Smooth muscle cell (in vitro differentiated cells): Measurements from ENCODE around the gene ATP2B1. TPM values are rescaled to one million over a fixed set of nuclear protein-coding genes. Genes with fewer than 3 reads are reported as not detected.
"Not testable (repeated sequence)": the region's sequence is repeated elsewhere in the genome, so short reads cannot be mapped to it uniquely, and the experiment has no call there.

Experiments
- DNase-seq: peaks from one replicate; lab custom pipeline; 2025; ENCODE audit not compliant: unreplicated experiment; lab: John Stamatoyannopoulos, UW
- H2AFZ ChIP-seq: fragments of 200-600 bp; sonication (generic); 2 replicates; pipeline ENCODE4 v1.6.0; 2016; ENCODE audit warnings: antibody characterized with exemption, low read depth, mild to moderate bottlenecking
- H3F3A ChIP-seq: fragments of 200-600 bp; sonication (generic); 2 replicates; pipeline ENCODE4 v1.6.0; 2017; ENCODE audit warnings: antibody characterized with exemption, low read depth
- H3K27ac ChIP-seq: fragments of 200-600 bp; sonication (generic); 2 replicates; pipeline ENCODE4 v1.5.1; 2016; ENCODE audit warnings: low read depth, mild to moderate bottlenecking
- H3K27me3 ChIP-seq: fragments of 200-600 bp; sonication (generic); 2 replicates; pipeline ENCODE4 v1.6.1; 2016; ENCODE audit warnings: low read depth, mild to moderate bottlenecking
- H3K36me3 ChIP-seq: fragments of 200-600 bp; sonication (generic); 2 replicates; pipeline ENCODE4 v1.5.1; 2016; ENCODE audit warnings: low read depth
- H3K4me1 ChIP-seq: fragments of 200-600 bp; sonication (generic); 2 replicates; pipeline ENCODE4 v1.5.1; 2016; ENCODE audit warnings: low read depth
- H3K4me2 ChIP-seq: fragments of 200-600 bp; sonication (generic); 2 replicates; pipeline ENCODE4 v1.6.0; 2016; ENCODE audit warnings: mild to moderate bottlenecking
- H3K4me3 ChIP-seq: fragments of 200-600 bp; sonication (generic); 2 replicates; pipeline ENCODE4 v1.5.1; 2016; ENCODE audit warnings: mild to moderate bottlenecking
- H3K79me2 ChIP-seq: fragments of 200-600 bp; sonication (generic); 2 replicates; pipeline ENCODE4 v1.6.0; 2016; ENCODE audit warnings: low read depth, mild to moderate bottlenecking
- H3K9ac ChIP-seq: fragments of 200-600 bp; sonication (generic); 2 replicates; pipeline ENCODE4 v1.6.0; 2016; ENCODE audit warnings: low read depth
- H3K9me3 ChIP-seq: fragments of 200-600 bp; sonication (generic); replicated peaks from 2 replicates; pipeline ENCODE4 v1.5.1; 2016; ENCODE audit warnings: low read depth
- H4K20me1 ChIP-seq: fragments of 200-600 bp; sonication (generic); 2 replicates; pipeline ENCODE4 v1.6.0; 2016; ENCODE audit warnings: low read depth
- WGBS: methylation state at CpG from one replicate; pipeline ENCODE4 v1.1.7; 2016; ENCODE audit warnings: low lambda C conversion rate; 5-methylcytosine and 5-hydroxymethylcytosine counted together
- polyA plus RNA-seq: library from polyadenylated mRNA; unstranded; fragments of >200 nt; fragmentation: Nextera tagmentation; extraction: Ambion mirVana; gene quantifications from 2 replicates; pipeline ENCODE4 v1.2.1, GENCODE V29; 2016
- total RNA-seq: library from RNA; depleted of rRNA; stranded (reverse); fragments of >200 nt; gene quantifications from 2 replicates; pipeline ENCODE4 v1.2.3, GENCODE V29; 2014
- TF ChIP-seq, protein P1 (sequence below): fragments of 200-600 bp; sonication (generic); IDR thresholded peaks from 2 replicates; pipeline ENCODE4 v1.5.1; 2017; ENCODE audit warnings: borderline replicate concordance, mild to moderate bottlenecking, antibody characterized with exemption; ENCODE audit not compliant: insufficient read depth, poor library complexity, severe bottlenecking

Gene ATP2B1
- total RNA-seq: 70.1 and 81.7 TPM in 2 replicates
- 42.8 and 76.2 TPM in 2 replicates for polyA plus RNA-seq

DNA sequence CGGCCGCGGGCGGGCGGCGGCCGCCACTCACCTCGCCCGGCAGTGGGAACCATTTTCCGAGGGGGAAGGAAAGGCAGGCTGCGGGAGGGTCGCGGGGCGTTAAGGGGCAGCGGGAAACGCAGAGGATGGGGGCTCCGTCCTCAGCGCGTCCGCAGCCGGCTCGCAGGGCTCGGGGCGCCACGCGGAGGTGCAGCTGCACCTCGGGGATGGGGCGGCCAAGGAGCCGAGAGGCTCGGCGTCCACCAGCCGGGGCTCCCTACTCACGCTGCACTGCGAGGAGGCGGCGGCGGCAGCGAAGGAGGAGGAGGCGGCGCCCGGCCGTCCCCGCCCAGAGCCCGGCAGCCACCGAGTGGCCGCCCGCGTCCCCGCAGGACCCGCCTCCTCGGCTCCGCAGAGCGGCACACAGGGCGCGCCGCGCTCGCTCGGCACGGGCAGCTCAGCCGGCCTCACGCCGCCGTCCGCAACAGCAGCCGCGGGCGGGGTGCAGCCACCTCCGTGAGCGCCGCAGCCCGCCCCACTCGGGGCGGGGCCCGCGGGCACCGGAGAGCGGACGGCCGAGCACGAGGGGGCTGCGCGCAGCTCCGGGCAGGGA is at the start of gene ATP2B1:
Gene ATP2B1, minus strand, starts transcription at position 274 of the 592 bp plus-strand sequence. CDS start 52,952 bp downstream, outside the sequence.
- peak within 1 kb of the TSS; percentile 96 for H3K9ac ChIP-seq
- H3K9me3 ChIP-seq: no peaks in the 10 kb centered on the region
- H3K79me2 ChIP-seq: peaks cover 49% of the 10 kb centered on the region
- peak; percentile 87 for DNase-seq
- peak within 1 kb of the TSS; percentile 73 for H3K4me3 ChIP-seq
- H3K27ac ChIP-seq: peak within 1 kb of the TSS; percentile 93
- H3K4me2 ChIP-seq: peak within 1 kb of the TSS; percentile 93
- H2AFZ ChIP-seq: peak within 1 kb of the TSS; percentile 55
- H3K4me1 ChIP-seq: peaks cover 41% of the 10 kb centered on the region
- no peaks in the 10 kb centered on the region for H3K36me3 ChIP-seq
- H3K27me3 ChIP-seq: no peaks in the 10 kb centered on the region
- no peaks in the 10 kb centered on the region for H3F3A ChIP-seq
- 1% methylated on average over 15 of the region's 84 CpGs for WGBS
- peaks cover 46% of the 10 kb centered on the region for H4K20me1 ChIP-seq
- TF ChIP-seq, protein P1, sequence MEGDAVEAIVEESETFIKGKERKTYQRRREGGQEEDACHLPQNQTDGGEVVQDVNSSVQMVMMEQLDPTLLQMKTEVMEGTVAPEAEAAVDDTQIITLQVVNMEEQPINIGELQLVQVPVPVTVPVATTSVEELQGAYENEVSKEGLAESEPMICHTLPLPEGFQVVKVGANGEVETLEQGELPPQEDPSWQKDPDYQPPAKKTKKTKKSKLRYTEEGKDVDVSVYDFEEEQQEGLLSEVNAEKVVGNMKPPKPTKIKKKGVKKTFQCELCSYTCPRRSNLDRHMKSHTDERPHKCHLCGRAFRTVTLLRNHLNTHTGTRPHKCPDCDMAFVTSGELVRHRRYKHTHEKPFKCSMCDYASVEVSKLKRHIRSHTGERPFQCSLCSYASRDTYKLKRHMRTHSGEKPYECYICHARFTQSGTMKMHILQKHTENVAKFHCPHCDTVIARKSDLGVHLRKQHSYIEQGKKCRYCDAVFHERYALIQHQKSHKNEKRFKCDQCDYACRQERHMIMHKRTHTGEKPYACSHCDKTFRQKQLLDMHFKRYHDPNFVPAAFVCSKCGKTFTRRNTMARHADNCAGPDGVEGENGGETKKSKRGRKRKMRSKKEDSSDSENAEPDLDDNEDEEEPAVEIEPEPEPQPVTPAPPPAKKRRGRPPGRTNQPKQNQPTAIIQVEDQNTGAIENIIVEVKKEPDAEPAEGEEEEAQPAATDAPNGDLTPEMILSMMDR: no peak

GRCh38 chr12:89757987-89758386 is 49.3 kb upstream of the ATP2B1 start:
- H3K27me3 ChIP-seq, H3K9me3 ChIP-seq, H3K9ac ChIP-seq, H3F3A ChIP-seq, H2AFZ ChIP-seq, H3K36me3 ChIP-seq, H3K4me1 ChIP-seq, H3K27ac ChIP-seq, H3K4me2 ChIP-seq, H4K20me1 ChIP-seq, H3K4me3 ChIP-seq, H3K79me2 ChIP-seq, DNase-seq: not testable (repeated sequence)
- 92% methylated on average over 1 of the region's 1 CpG for WGBS

GRCh38 chr12:89756585-89757398 is 48.2 kb upstream of the ATP2B1 start:
- 32% methylated on average over 5 of the region's 5 CpGs for WGBS
- H3F3A ChIP-seq: no peaks in the 10 kb centered on the region
- no peaks in the 10 kb centered on the region for H3K27me3 ChIP-seq
- H3K79me2 ChIP-seq: no peaks in the 10 kb centered on the region
- H4K20me1 ChIP-seq: no peaks in the 10 kb centered on the region
- no peak overlapping the region for H2AFZ ChIP-seq
- peak overlapping the region; percentile 91 for H3K27ac ChIP-seq
- peak overlapping the region; percentile 63 for H3K9ac ChIP-seq
- TF ChIP-seq, protein P1: no peak
- peak overlapping the region; percentile 22 for H3K4me2 ChIP-seq
- H3K9me3 ChIP-seq: no peaks in the 10 kb centered on the region
- H3K4me1 ChIP-seq: no peaks in the 10 kb centered on the region
- no peak for DNase-seq
- H3K36me3 ChIP-seq: no peaks in the 10 kb centered on the region
- no peak overlapping the region for H3K4me3 ChIP-seq

DNA sequence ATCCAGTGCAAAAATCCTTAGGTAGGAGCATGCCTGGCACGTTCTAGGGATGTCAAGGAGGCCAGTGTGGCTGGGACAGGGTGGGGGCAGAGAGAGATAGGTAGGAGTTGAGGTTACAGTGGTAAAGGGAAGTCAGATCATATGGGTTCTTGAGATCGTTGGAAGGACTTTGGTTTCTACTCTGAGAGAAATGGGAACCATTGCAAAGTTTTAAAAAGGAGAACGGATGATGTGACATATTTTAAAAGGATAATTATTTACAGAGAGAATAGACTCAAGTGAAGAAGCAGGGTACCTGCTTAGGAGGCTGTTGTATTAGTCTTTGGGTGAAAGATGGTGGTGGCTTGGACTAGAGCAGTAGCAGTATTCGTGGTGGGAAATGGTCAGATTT is 47.6 kb upstream of the ATP2B1 start:
- 95% methylated on average over 4 of the region's 4 CpGs for WGBS
- Histone ChIP-seq H3K4me1 (no peaks in the 10 kb centered on the region), H2AFZ (no peak overlapping the region), H3K4me3 (no peak overlapping the region), H3K9ac (no peak overlapping the region), H3K27ac (peak overlapping the region; percentile 91), H3K36me3 (no peaks in the 10 kb centered on the region), H3K27me3 (no peaks in the 10 kb centered on the region), H3K79me2 (no peaks in the 10 kb centered on the region), H3K4me2 (peak overlapping the region; percentile 22), H3K9me3 (no peaks in the 10 kb centered on the region), H4K20me1 (no peaks in the 10 kb centered on the region), H3F3A (no peaks in the 10 kb centered on the region)
- DNase-seq: no peak
- TF ChIP-seq, protein P1: no peak
